ENCODE measurements around the gene RPS14.

Gene RPS14

DNA sequence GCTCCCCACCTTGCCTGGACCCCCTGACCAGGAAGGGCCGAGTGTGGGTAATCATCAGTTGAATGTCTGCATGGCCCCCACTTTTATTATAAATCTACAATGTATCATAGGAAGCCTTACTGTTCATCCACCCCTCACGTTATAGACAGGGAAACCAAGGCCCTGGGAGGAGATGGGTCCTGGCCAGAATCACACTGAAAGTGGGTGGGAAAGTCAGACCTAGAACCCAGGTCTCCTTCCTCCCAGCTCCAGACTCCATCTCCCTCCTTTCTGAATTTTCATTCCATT, 53.9 kb downstream of the RPS14 start:
- intact Hi-C loops (cut with DNase I), result no loop called here

GRCh38 chr5:150394912-150395687, 54.4 kb downstream of the RPS14 start:
- intact Hi-C loops (cut with DNase I), result no loop called here
- DNase-seq, result peak in 24 of 42 donors; percentile 12 to 72 (median 34)

More for the DNA sequence above, 53.9 kb downstream of the RPS14 start:
- DNase-seq, result no peak

DNA sequence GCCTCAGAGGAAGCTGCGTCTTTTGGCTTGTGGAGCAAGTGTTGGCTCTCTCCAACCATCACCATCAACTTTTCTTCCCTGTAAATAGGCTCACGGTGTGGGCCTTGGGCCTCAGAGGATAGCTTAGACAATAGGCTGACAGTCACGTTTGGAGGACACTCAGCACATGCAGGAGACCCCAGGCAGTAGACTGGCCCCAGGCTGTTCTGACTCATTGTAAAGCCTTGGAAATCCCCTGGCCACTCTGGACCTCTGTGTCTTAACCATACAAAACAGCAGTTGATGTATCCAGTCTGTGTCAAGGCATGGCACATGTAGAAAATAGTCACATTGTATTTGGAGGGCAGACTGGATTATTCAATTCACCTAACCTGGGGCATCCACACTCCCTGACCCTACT, 55.4 kb downstream of the RPS14 start:
- DNase-seq, result no peak
- intact Hi-C loops (cut with DNase I), result no loop called here

DNA sequence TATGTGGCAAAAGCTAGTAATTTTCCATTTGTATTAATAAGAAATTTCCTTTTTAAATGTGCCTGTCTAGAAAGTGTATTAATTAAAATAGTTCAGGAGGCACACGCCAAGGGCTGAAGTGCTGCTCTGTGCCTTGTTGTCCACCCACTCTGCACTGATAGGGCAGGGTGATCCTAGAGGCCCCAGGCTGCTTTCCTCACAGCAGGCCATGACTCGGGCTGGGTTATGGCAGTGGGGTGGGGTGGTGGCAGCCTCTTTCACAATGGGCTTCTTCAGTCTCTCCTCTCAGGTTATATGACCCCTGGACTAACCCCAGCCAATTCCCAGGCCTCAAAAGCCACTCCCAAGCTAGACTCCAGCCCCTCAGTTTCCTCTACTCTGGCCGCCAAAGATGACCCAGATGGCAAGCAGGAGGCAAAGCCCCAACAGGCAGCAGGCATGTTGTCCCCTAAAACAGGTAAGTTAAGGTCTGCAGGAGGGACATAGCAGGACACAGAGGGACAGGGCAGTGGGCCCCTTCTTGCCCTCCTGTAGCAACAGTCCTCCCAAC, 56.4 kb downstream of the RPS14 start:
- intact Hi-C loops (cut with DNase I), result no loop called here
- DNase-seq, result no peak

DNA sequence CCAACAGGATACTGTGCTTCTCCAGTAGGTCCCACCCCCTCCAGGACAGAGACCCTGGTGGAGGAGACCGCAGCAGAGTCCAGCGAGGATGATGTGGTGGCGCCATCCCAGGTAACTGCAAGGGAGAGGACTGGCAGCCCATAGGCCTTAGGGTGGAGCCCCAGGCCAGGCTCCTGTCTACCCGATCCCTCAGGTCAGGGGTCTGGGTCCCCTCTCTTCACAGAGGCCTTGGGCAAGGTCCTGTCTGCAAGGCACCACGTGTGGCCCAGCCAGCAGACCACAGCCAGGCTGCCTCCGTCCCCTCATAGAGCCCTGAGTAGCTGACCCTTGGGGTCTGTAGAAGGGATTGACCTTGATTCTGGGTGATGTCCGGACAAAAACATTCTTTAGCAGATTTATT, 56.9 kb downstream of the RPS14 start:
- no peak for DNase-seq
- intact Hi-C loops (cut with DNase I), result no loop called here
